ENCODE results near the gene KAZN.

- no peak for TF ChIP-seq GATA3 (IDR thresholded peaks at IDR 0.05; ENCODE audit: low read depth, low read length)
- no peak for TF ChIP-seq GATA2 (IDR thresholded peaks at IDR 0.05; ENCODE audit: low read depth, low read length)
These were observed 347.5 kb downstream of the KAZN start for GRCh38 chr1:14946011-14946359.

All from SH-SY5Y (cell line).